ENCODE data around the gene C2orf49. TPM values are rescaled to one million over a fixed set of nuclear protein-coding genes. Genes with fewer than 3 reads are reported as not detected.
A peak's percentile ranks its signal among the peaks of the same experiment; 100 is the strongest.

C2orf49 gene
- total RNA-seq, 1 experiment from 2014 or later: 11.6 TPM

DNA sequence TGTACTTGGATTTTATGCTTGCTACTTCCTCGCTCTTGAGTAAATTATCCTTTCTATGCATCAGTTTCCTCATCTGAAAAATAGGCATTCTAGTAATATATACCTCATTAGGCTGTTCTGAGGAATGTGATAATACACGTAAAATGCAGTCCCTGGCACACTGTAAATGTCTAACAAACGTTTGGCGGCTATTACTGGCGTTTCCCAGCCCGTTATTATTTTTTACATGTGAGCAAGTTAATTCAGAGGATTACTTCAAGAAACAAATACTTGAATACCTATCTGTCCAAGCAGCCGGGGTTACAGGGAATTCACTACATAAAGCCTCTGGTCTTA lies 586 bp upstream of the C2orf49 start:
- no peak for TF ChIP-seq EZH2phosphoT487 (IDR thresholded peaks at IDR 0.05; ENCODE audit: borderline replicate concordance, low read length)
- no peak for TF ChIP-seq EZH2 (IDR thresholded peaks at IDR 0.05; ENCODE audit: low read length, unreplicated experiment)
- TF ChIP-seq, protein P1, sequence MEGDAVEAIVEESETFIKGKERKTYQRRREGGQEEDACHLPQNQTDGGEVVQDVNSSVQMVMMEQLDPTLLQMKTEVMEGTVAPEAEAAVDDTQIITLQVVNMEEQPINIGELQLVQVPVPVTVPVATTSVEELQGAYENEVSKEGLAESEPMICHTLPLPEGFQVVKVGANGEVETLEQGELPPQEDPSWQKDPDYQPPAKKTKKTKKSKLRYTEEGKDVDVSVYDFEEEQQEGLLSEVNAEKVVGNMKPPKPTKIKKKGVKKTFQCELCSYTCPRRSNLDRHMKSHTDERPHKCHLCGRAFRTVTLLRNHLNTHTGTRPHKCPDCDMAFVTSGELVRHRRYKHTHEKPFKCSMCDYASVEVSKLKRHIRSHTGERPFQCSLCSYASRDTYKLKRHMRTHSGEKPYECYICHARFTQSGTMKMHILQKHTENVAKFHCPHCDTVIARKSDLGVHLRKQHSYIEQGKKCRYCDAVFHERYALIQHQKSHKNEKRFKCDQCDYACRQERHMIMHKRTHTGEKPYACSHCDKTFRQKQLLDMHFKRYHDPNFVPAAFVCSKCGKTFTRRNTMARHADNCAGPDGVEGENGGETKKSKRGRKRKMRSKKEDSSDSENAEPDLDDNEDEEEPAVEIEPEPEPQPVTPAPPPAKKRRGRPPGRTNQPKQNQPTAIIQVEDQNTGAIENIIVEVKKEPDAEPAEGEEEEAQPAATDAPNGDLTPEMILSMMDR (conservative IDR thresholded peaks at IDR 0.05; ENCODE audit: low read depth, low read length): no peak
- CTCF ChIA-PET: no interaction called here
- H3K4me2 ChIP-seq (ENCODE audit: low read length): peak overlapping the region; percentile 97
- H3K9me2 ChIP-seq (replicated peaks; ENCODE audit: low read length): no peaks in the 10 kb centered on the region
- TSS peak; percentile 92 for BruUV-seq (replicated peaks)
- peaks cover 19% of the 10 kb centered on the region; the same call in 1 of the 2 replicates for H3K36me3 ChIP-seq (ENCODE audit: low read depth, low read length)
- peaks cover 18% of the 10 kb centered on the region for H3K4me1 ChIP-seq (ENCODE audit: insufficient read depth, low read length)
- H3K9me3 ChIP-seq (ENCODE audit: low read length): no peaks in the 10 kb centered on the region
- peak overlapping the region; percentile 100 for H3K4me3 ChIP-seq (ENCODE audit: low read length)
- peak overlapping the region; percentile 98 for H2AFZ ChIP-seq (ENCODE audit: low read length)
- DNase-seq (no peak), ATAC-seq (no peak)
- peaks cover 58% of the 10 kb centered on the region for H3K79me2 ChIP-seq (ENCODE audit: low read length)
- intact Hi-C loops (cut with micrococcal nuclease): no loop called here
- H4K20me1 ChIP-seq (ENCODE audit: low read length): peaks cover 9% of the 10 kb centered on the region; the same call in 1 of the 2 replicates
- POLR2A ChIA-PET (ENCODE audit: unreplicated experiment): no interaction called here
- H3K9ac ChIP-seq (ENCODE audit: low read length): peak overlapping the region; percentile 99
- H3F3A ChIP-seq (ENCODE audit: low read length, unreplicated experiment): no peaks in the 10 kb centered on the region
- no peaks in the 10 kb centered on the region for H3K27me3 ChIP-seq (ENCODE audit: low read length)
- peak overlapping the region; percentile 93 for H3K27ac ChIP-seq (ENCODE audit: low read length)

DNA sequence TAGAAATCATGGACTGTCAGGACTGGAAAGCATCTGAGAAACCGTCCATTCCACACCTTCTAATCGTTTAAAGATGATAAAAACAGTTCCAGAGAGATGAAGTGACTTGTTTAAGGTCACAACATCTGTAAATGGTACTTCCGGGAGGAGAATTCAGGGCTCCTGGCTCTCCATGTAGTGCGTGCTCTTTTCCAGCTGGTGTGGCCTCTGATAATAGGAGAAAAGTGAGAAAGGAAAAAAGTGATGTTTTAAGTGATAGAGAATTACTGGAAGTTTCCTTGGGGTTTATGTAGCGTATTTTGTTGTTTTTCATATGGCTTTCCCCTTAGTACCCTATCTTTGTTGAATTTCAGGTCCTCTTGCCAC lies 663 bp downstream of the C2orf49 start:
- POLR2A ChIA-PET (ENCODE audit: unreplicated experiment): no interaction called here

DNA sequence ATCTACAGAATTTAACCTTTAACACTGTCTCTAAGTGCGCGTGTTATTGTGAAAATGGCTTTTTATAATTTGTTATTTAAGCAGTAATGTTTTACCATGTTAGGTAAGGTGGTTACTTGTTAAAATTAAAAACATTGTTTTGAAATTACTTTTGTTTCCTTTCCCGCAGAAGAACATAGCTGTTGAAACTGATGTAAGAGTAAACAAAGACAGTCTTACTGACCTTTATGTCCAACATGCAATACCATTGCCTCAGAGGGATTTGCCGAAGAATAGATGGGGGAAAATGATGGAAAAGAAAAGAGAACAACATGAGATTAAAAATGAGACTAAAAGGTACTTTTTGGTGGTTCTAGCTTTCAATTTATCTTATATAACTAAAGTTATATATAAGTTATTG lies 2.1 kb downstream of the C2orf49 start:
- Histone ChIP-seq H4K20me1 (ENCODE audit: low read length) (peaks cover 9% of the 10 kb centered on the region; the same call in 1 of the 2 replicates), H3K9me2 (replicated peaks; ENCODE audit: low read length) (no peaks in the 10 kb centered on the region), H3F3A (ENCODE audit: low read length, unreplicated experiment) (no peaks in the 10 kb centered on the region), H3K79me2 (ENCODE audit: low read length) (peaks cover 58% of the 10 kb centered on the region), H3K4me3 (ENCODE audit: low read length) (peak overlapping the region; percentile 100), H3K27ac (ENCODE audit: low read length) (no peak overlapping the region), H3K9me3 (ENCODE audit: low read length) (no peaks in the 10 kb centered on the region), H2AFZ (ENCODE audit: low read length) (no peak overlapping the region), H3K27me3 (ENCODE audit: low read length) (no peaks in the 10 kb centered on the region), H3K36me3 (ENCODE audit: low read depth, low read length) (peaks cover 35% of the 10 kb centered on the region), H3K9ac (ENCODE audit: low read length) (peak overlapping the region; percentile 99), H3K4me1 (ENCODE audit: insufficient read depth, low read length) (peaks cover 18% of the 10 kb centered on the region), H3K4me2 (ENCODE audit: low read length) (peak overlapping the region; percentile 100)
- CTCF ChIA-PET: no interaction called here
- TF ChIP-seq, protein P1 (conservative IDR thresholded peaks at IDR 0.05; ENCODE audit: low read depth, low read length): no peak
- TF ChIP-seq EZH2 (IDR thresholded peaks at IDR 0.05; ENCODE audit: low read length, unreplicated experiment) (no peak), EZH2phosphoT487 (IDR thresholded peaks at IDR 0.05; ENCODE audit: borderline replicate concordance, low read length) (no peak)
- POLR2A ChIA-PET (ENCODE audit: unreplicated experiment): no interaction called here
- DNase-seq (no peak), ATAC-seq (no peak)
- no TSS peak for BruUV-seq (replicated peaks)
- intact Hi-C loops (cut with micrococcal nuclease): no loop called here

More for the DNA sequence above, 663 bp downstream of the C2orf49 start:
- Histone ChIP-seq H3K4me2 (ENCODE audit: low read length) (peak overlapping the region; percentile 100), H3K36me3 (ENCODE audit: low read depth, low read length) (peaks cover 30% of the 10 kb centered on the region), H2AFZ (ENCODE audit: low read length) (peak overlapping the region; percentile 72), H3K9ac (ENCODE audit: low read length) (peak overlapping the region; percentile 99), H4K20me1 (ENCODE audit: low read length) (peaks cover 9% of the 10 kb centered on the region; the same call in 1 of the 2 replicates), H3K9me3 (ENCODE audit: low read length) (no peaks in the 10 kb centered on the region), H3F3A (ENCODE audit: low read length, unreplicated experiment) (no peaks in the 10 kb centered on the region), H3K27me3 (ENCODE audit: low read length) (no peaks in the 10 kb centered on the region), H3K4me1 (ENCODE audit: insufficient read depth, low read length) (peaks cover 18% of the 10 kb centered on the region), H3K9me2 (replicated peaks; ENCODE audit: low read length) (no peaks in the 10 kb centered on the region), H3K79me2 (ENCODE audit: low read length) (peaks cover 58% of the 10 kb centered on the region), H3K4me3 (ENCODE audit: low read length) (peak overlapping the region; percentile 100), H3K27ac (ENCODE audit: low read length) (no peak overlapping the region)
- CTCF ChIA-PET: no interaction called here
- intact Hi-C loops (cut with micrococcal nuclease): no loop called here
- ATAC-seq (peak; percentile 30), DNase-seq (no peak)
- TF ChIP-seq EZH2phosphoT487 (IDR thresholded peaks at IDR 0.05; ENCODE audit: borderline replicate concordance, low read length) (no peak), EZH2 (IDR thresholded peaks at IDR 0.05; ENCODE audit: low read length, unreplicated experiment) (no peak)
- TF ChIP-seq, protein P1 (conservative IDR thresholded peaks at IDR 0.05; ENCODE audit: low read depth, low read length): no peak
- TSS peak; percentile 52 for BruUV-seq (replicated peaks)

Measured in PC-3 (cell line).